Spinal cord (tissue), 10 donors: ENCODE results near the gene CACNA1A. TPM values are rescaled to one million over a fixed set of nuclear protein-coding genes. Genes with fewer than 3 reads are reported as not detected.

Experiments
- DNase-seq, 6 donors: peaks; one replicate each; pipeline versions ENCODE4 v3.0.0 to v3.0.0-alpha.2; 2013 to 2015; ENCODE audit warnings: low spot score in 6 of 6, low read depth in 4 of 6
- H3K27ac ChIP-seq: one replicate; pipeline ENCODE4 v1.5.1; 2013; ENCODE audit warnings: low read depth, low read length, control low read depth
- H3K27me3 ChIP-seq: one replicate; pipeline ENCODE4 v1.6.1; 2013; ENCODE audit warnings: low read length; ENCODE audit not compliant: control insufficient read depth, insufficient read depth
- H3K36me3 ChIP-seq: one replicate; pipeline ENCODE4 v1.6.1; 2013; ENCODE audit warnings: low read length; ENCODE audit not compliant: control insufficient read depth, insufficient read depth
- H3K4me1 ChIP-seq: one replicate; pipeline ENCODE4 v1.6.1; 2013; ENCODE audit warnings: low read length; ENCODE audit not compliant: control insufficient read depth, insufficient read depth
- H3K4me3 ChIP-seq: one replicate; pipeline ENCODE4 v1.5.1; 2013; ENCODE audit warnings: low read depth, low read length, control low read depth
- H3K9me3 ChIP-seq: one replicate; pipeline ENCODE4 v1.6.1; 2013; ENCODE audit warnings: low read length; ENCODE audit not compliant: control insufficient read depth, insufficient read depth
- WGBS: methylation state at CpG from one replicate; pipeline ENCODE4 v1.1.5; 2013; ENCODE audit warnings: missing lambda C conversion rate; ENCODE audit not compliant: insufficient coverage; 5-methylcytosine and 5-hydroxymethylcytosine counted together
- polyA plus RNA-seq, 2 donors: library from polyadenylated mRNA; unstranded; fragments of 120-200 nt; gene quantifications; one replicate each; pipeline ENCODE4 v1.2.1, GENCODE V29; 2013; ENCODE audit not compliant: insufficient read length in 2 of 2
- total RNA-seq, 2 donors: library from RNA; depleted of rRNA in 1 of 2; stranded (reverse); fragments of 120-200 nt in 1 of 2; fragments of >200 nt in 1 of 2; gene quantifications; one replicate each; pipeline versions ENCODE4 v1.2.3 to v1.2.4, GENCODE V29; 2013 to 2014
- donor health status: healthy.

The CACNA1A gene
- total and polyA plus RNA-seq, 4 donors: 39.8 to 116 (median 66.7) TPM

GRCh38 chr19:13240312-13241022 is 265.8 kb downstream of the CACNA1A start:
- Histone ChIP-seq H3K9me3 (peaks cover 2% of the 10 kb centered on the region), H3K4me3 (no peak overlapping the region), H3K27me3 (no peaks in the 10 kb centered on the region), H3K36me3 (peaks cover 45% of the 10 kb centered on the region), H3K4me1 (no peaks in the 10 kb centered on the region), H3K27ac (no peak overlapping the region)
- 74% methylated on average over 9 of the region's 9 CpGs for WGBS
- no peak for DNase-seq

- Histone ChIP-seq H3K36me3 (peaks cover 44% of the 10 kb centered on the region), H3K27ac (no peak overlapping the region), H3K9me3 (peaks cover 2% of the 10 kb centered on the region), H3K4me1 (no peaks in the 10 kb centered on the region), H3K27me3 (no peaks in the 10 kb centered on the region), H3K4me3 (no peak overlapping the region)
- DNase-seq: no peak
- WGBS: 93% methylated on average over 12 of the region's 13 CpGs
These were observed 267.3 kb downstream of the CACNA1A start for GRCh38 chr19:13238891-13239534.

GRCh38 chr19:13234518-13234917 is 271.8 kb downstream of the CACNA1A start:
- peak in 1 of 6 donors; percentile 16 for DNase-seq
- Histone ChIP-seq H3K36me3 (peaks cover 44% of the 10 kb centered on the region), H3K27me3 (no peaks in the 10 kb centered on the region), H3K9me3 (peaks cover 2% of the 10 kb centered on the region), H3K4me1 (no peaks in the 10 kb centered on the region), H3K4me3 (no peak overlapping the region), H3K27ac (no peak overlapping the region)
- 41% methylated on average over 7 of the region's 13 CpGs for WGBS

- H3K27ac ChIP-seq: no peak overlapping the region
- no peaks in the 10 kb centered on the region for H3K27me3 ChIP-seq
- no peaks in the 10 kb centered on the region for H3K4me1 ChIP-seq
- peaks cover 61% of the 10 kb centered on the region for H3K36me3 ChIP-seq
- DNase-seq: no peak
- H3K4me3 ChIP-seq: no peak overlapping the region
- peaks cover 2% of the 10 kb centered on the region for H3K9me3 ChIP-seq
- 84% methylated on average over 9 of the region's 9 CpGs for WGBS
These were observed 274.6 kb downstream of the CACNA1A start for GRCh38 chr19:13231663-13232062.

GRCh38 chr19:13229246-13229645 is 277.0 kb downstream of the CACNA1A start:
- H3K27me3 ChIP-seq: no peaks in the 10 kb centered on the region
- DNase-seq: no peak
- H3K4me3 ChIP-seq: no peak overlapping the region
- H3K4me1 ChIP-seq: no peaks in the 10 kb centered on the region
- no peak overlapping the region for H3K27ac ChIP-seq
- peaks cover 54% of the 10 kb centered on the region for H3K36me3 ChIP-seq
- no peaks in the 10 kb centered on the region for H3K9me3 ChIP-seq
- 84% methylated on average over 7 of the region's 7 CpGs for WGBS

GRCh38 chr19:13228561-13228960 is 277.7 kb downstream of the CACNA1A start:
- peaks cover 57% of the 10 kb centered on the region for H3K36me3 ChIP-seq
- no peak for DNase-seq
- H3K27ac ChIP-seq: no peak overlapping the region
- no peak overlapping the region for H3K4me3 ChIP-seq
- H3K9me3 ChIP-seq: no peaks in the 10 kb centered on the region
- no peaks in the 10 kb centered on the region for H3K27me3 ChIP-seq
- WGBS: 92% methylated on average over 5 of the region's 7 CpGs
- no peaks in the 10 kb centered on the region for H3K4me1 ChIP-seq

- Histone ChIP-seq H3K9me3 (no peaks in the 10 kb centered on the region), H3K4me3 (no peak overlapping the region), H3K36me3 (peaks cover 61% of the 10 kb centered on the region), H3K27ac (no peak overlapping the region), H3K27me3 (no peaks in the 10 kb centered on the region), H3K4me1 (no peaks in the 10 kb centered on the region)
- no peak for DNase-seq
- 85% methylated on average over 9 of the region's 14 CpGs for WGBS
These were observed 279.3 kb downstream of the CACNA1A start for GRCh38 chr19:13226983-13227382.

GRCh38 chr19:13225973-13226865 is 280.1 kb downstream of the CACNA1A start:
- WGBS: 85% methylated on average over 17 of the region's 26 CpGs
- no peak overlapping the region for H3K27ac ChIP-seq
- no peaks in the 10 kb centered on the region for H3K4me1 ChIP-seq
- no peak overlapping the region for H3K4me3 ChIP-seq
- no peaks in the 10 kb centered on the region for H3K9me3 ChIP-seq
- no peaks in the 10 kb centered on the region for H3K27me3 ChIP-seq
- H3K36me3 ChIP-seq: peaks cover 58% of the 10 kb centered on the region
- no peak for DNase-seq

- H3K36me3 ChIP-seq: peaks cover 63% of the 10 kb centered on the region
- no peaks in the 10 kb centered on the region for H3K9me3 ChIP-seq
- no peaks in the 10 kb centered on the region for H3K4me1 ChIP-seq
- no peaks in the 10 kb centered on the region for H3K27me3 ChIP-seq
- H3K4me3 ChIP-seq: no peak overlapping the region
- DNase-seq: no peak
- 68% methylated on average over 9 of the region's 9 CpGs for WGBS
- H3K27ac ChIP-seq: no peak overlapping the region
These were observed 281.2 kb downstream of the CACNA1A start for GRCh38 chr19:13225085-13225484.
